ENCODE data around the gene ZNF79. TPM values are rescaled to one million over a fixed set of nuclear protein-coding genes. Genes with fewer than 3 reads are reported as not detected.

ZNF79 gene
- total RNA-seq, 4 donors from 2014 or later = 6.0 to 11.9 (median 9.5) TPM

GRCh38 chr9:127398715-127399400 lies 25.3 kb upstream of the ZNF79 start:
- no peak for TF ChIP-seq CTCF (IDR thresholded peaks at IDR 0.05; ENCODE audit: low read depth)

GRCh38 chr9:127399736-127400269 lies 24.4 kb upstream of the ZNF79 start:
- no peak for TF ChIP-seq CTCF (IDR thresholded peaks at IDR 0.05; ENCODE audit: low read depth)

GRCh38 chr9:127402401-127403090 lies 21.6 kb upstream of the ZNF79 start:
- no peak for TF ChIP-seq CTCF (IDR thresholded peaks at IDR 0.05; ENCODE audit: low read depth)

GRCh38 chr9:127403507-127404192 lies 20.5 kb upstream of the ZNF79 start:
- no peak for TF ChIP-seq CTCF (IDR thresholded peaks at IDR 0.05; ENCODE audit: low read depth)

GRCh38 chr9:127404631-127405030 lies 19.6 kb upstream of the ZNF79 start:
- no peak for TF ChIP-seq CTCF (IDR thresholded peaks at IDR 0.05; ENCODE audit: low read depth)

GRCh38 chr9:127405344-127406125 lies 18.6 kb upstream of the ZNF79 start:
- TF ChIP-seq CTCF (IDR thresholded peaks at IDR 0.05; ENCODE audit: low read depth) = no peak
